ENCODE data around the gene SUN1. TPM values are rescaled to one million over a fixed set of nuclear protein-coding genes. Genes with fewer than 3 reads are reported as not detected.

SUN1 gene
- total and polyA plus RNA-seq, 2 donors (not counting 3 experiments of a cell fraction or from before 2014, with no cell fraction given) = 158 to 410 TPM

DNA sequence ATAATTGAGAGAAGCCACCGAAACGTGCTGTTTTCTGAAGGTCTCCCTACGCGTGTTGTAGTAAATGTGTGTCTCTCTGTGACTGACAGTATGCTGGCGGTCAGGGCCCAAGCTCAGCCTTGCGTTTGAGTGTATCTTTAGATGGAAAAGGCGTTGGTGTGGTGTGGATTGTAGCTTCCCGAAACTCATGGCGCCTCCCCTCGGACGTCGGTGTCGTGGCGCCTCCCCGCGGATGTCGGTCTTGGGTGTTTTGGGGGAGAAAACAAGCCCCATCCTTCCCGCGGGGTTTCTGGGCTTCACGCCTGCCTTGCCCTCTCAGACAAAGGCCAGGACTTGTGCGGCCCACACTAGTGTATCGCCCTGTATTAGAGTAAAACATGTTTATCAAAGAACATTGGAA lies 12.8 kb downstream of the SUN1 start:
- no peak overlapping the region for H3K4me2 ChIP-seq (ENCODE audit: insufficient read depth, low read length)
- ChIA-PET POLR2A (no interaction called here), CTCF (interaction anchor here (1.0 to 3.0 kb wide), 2 partner anchors 9 to 28 kb away, joined by 3 to 17 read pairs; no protein-coding TSS in a partner anchor)
- no peaks in the 10 kb centered on the region for H3K4me1 ChIP-seq (ENCODE audit: control insufficient read depth, extremely low read depth, insufficient read depth, low read length)
- TF ChIP-seq MYC (IDR thresholded peaks at IDR 0.05; ENCODE audit: low read depth, low read length) (no peak), JUN (IDR thresholded peaks at IDR 0.05; ENCODE audit: borderline replicate concordance, insufficient read depth, insufficient read length, low read depth) (no peak), FOS (IDR thresholded peaks at IDR 0.05; ENCODE audit: borderline replicate concordance, insufficient read depth, low read length) (no peak), EZH2 (IDR thresholded peaks at IDR 0.05; ENCODE audit: borderline replicate concordance, low read depth, low read length, severe bottlenecking) (no peak), GATA2 (IDR thresholded peaks at IDR 0.05; ENCODE audit: insufficient read depth, insufficient read length, low read depth, low read length) (no peak), POLR2AphosphoS5 (IDR thresholded peaks at IDR 0.05; ENCODE audit: insufficient read depth, low read depth, low read length) (no peak), POLR2A (IDR thresholded peaks at IDR 0.05; ENCODE audit: low read depth, low read length) (no peak)
- TF ChIP-seq, protein P1, sequence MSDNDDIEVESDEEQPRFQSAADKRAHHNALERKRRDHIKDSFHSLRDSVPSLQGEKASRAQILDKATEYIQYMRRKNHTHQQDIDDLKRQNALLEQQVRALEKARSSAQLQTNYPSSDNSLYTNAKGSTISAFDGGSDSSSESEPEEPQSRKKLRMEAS (IDR thresholded peaks at IDR 0.05; ENCODE audit: insufficient read depth, insufficient read length) = no peak
- TF ChIP-seq, protein P2, sequence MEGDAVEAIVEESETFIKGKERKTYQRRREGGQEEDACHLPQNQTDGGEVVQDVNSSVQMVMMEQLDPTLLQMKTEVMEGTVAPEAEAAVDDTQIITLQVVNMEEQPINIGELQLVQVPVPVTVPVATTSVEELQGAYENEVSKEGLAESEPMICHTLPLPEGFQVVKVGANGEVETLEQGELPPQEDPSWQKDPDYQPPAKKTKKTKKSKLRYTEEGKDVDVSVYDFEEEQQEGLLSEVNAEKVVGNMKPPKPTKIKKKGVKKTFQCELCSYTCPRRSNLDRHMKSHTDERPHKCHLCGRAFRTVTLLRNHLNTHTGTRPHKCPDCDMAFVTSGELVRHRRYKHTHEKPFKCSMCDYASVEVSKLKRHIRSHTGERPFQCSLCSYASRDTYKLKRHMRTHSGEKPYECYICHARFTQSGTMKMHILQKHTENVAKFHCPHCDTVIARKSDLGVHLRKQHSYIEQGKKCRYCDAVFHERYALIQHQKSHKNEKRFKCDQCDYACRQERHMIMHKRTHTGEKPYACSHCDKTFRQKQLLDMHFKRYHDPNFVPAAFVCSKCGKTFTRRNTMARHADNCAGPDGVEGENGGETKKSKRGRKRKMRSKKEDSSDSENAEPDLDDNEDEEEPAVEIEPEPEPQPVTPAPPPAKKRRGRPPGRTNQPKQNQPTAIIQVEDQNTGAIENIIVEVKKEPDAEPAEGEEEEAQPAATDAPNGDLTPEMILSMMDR (IDR thresholded peaks at IDR 0.05; ENCODE audit: extremely low read depth in 1 of 2, insufficient read depth in 1 of 2, low read depth in 1 of 2, low read length in 2 of 2) = no peak
- DNase-seq (ENCODE audit: low read depth, low spot score) = no peak
- no peak overlapping the region for H3K27ac ChIP-seq (ENCODE audit: insufficient read depth, low read depth, low read length)
- no peak overlapping the region for H2AFZ ChIP-seq (ENCODE audit: low read depth, low read length)
- H3K27me3 ChIP-seq (ENCODE audit: control insufficient read depth in 2 of 2, insufficient read depth in 2 of 2, low read length in 2 of 2) = no peaks in the 10 kb centered on the region
- dilution Hi-C loops (cut with MboI; ENCODE audit: extremely low pct_ligation_motif_present, low sequenced_read_pairs) = no loop called here
- H3K4me3 ChIP-seq (replicated peaks in 1 of 3; ENCODE audit: insufficient read depth in 1 of 3, low read depth in 1 of 3, low read length in 3 of 3) = no peak overlapping the region
- FAIRE-seq = no peak
- H3K9me1 ChIP-seq (replicated peaks; ENCODE audit: control insufficient read depth, extremely low read depth, insufficient read depth, low read length) = no peaks in the 10 kb centered on the region
- peaks cover 8 to 35% of the 10 kb centered on the region in 2 experiments for H3K36me3 ChIP-seq (ENCODE audit: control insufficient read depth in 2 of 2, extremely low read depth in 1 of 2, insufficient read depth in 2 of 2, low read length in 2 of 2)
- intact Hi-C loops (cut with micrococcal nuclease) = no loop called here
- H4K20me1 ChIP-seq (replicated peaks; ENCODE audit: control insufficient read depth, extremely low read depth, insufficient read depth, low read length) = no peaks in the 10 kb centered on the region
- no TSS peak for BruUV-seq (replicated peaks)
- H3K9me3 ChIP-seq (replicated peaks; ENCODE audit: control insufficient read depth, insufficient read depth, low read length) = no peaks in the 10 kb centered on the region
- no peaks in the 10 kb centered on the region for H3K79me2 ChIP-seq (ENCODE audit: control insufficient read depth, insufficient read depth, low read length)
- H3K9ac ChIP-seq (replicated peaks; ENCODE audit: extremely low read depth, insufficient read depth, low read length) = no peak overlapping the region

Data from endothelial cell of umbilical vein (primary cell).